ENCODE data around the gene DNAI2.

The DNAI2 gene

GRCh38 chr17:74316220-74316619 is 42.2 kb downstream of the DNAI2 start:
- no peak for DNase-seq

DNA sequence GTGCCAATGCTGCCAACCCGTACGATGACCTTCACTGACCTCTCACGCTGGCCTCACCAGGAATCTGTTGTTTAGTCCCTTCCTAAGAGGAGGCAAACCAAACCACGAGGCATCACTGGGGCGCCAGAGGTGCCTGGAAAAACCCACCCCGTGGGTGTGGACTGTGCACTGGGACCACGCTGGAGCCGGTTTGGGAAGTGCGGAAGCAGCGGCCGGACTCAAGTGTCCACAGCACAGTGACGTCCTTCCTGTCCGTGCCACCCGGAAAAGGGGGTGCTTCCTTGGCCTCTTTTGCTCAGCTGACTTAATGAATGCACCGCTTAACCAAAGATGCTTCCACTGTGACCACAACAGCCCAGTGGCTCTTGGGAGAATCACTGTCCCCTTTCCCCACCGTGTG is 43.0 kb downstream of the DNAI2 start:
- no peak for DNase-seq

- DNase-seq, result no peak
Observed at GRCh38 chr17:74318391-74318790, 44.4 kb downstream of the DNAI2 start.

- DNase-seq, result no peak
Observed at GRCh38 chr17:74324521-74324920, 50.5 kb downstream of the DNAI2 start.

GRCh38 chr17:74325376-74325742 is 51.3 kb downstream of the DNAI2 start:
- no peak for DNase-seq

- peak; percentile 37 for DNase-seq
Observed at GRCh38 chr17:74325743-74326379, 51.8 kb downstream of the DNAI2 start, which contains the start of gene KIF19. Gene KIF19 (plus strand): TSS chr17:74326226. CDS start chr17:74326350, 124 bp downstream.

DNA sequence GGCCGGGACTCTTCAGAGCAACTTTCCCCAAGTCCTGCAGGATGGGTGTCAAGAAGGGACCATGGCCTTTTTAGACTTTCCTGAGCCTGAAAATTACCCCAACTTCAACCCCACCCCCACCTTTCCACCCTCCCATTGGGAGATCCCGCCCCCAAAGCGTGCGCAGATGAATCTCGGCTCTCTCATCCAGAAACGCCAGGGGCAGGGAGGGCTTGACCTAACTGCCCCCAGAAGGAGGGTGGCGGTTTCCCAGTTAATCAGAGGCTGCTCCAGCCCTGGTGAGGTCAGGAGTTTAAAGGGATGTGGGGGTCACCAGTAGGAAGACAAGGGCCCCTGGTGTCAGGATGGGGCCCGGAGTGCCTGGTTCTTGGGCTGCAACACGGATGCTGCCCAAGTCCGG is 52.5 kb downstream of the DNAI2 start:
- DNase-seq, result no peak

GRCh38 chr17:74328487-74328886 is 54.5 kb downstream of the DNAI2 start:
- DNase-seq, result no peak

- no peak for DNase-seq
Observed at GRCh38 chr17:74329378-74329777, 55.3 kb downstream of the DNAI2 start.

DNA sequence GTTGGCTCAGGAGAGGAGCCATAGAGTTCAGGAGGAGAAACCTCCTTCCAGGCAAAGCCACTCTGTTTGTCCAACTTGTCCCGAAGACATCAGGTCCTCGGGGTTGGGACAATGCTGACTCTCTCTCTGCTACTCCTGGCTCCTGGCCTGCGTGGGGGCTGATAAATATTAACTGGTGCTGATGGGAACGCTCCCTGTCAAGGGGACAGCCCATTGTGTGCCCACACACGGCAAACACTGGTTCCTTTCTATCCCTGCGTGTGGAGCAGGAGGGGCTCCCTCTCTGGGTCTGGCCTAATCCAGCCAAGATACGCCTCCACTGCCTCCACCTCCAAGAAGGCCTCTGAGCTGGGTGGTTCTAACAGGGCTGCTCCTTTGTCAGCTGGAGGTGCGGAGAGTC is 56.4 kb downstream of the DNAI2 start:
- no peak for DNase-seq

DNA sequence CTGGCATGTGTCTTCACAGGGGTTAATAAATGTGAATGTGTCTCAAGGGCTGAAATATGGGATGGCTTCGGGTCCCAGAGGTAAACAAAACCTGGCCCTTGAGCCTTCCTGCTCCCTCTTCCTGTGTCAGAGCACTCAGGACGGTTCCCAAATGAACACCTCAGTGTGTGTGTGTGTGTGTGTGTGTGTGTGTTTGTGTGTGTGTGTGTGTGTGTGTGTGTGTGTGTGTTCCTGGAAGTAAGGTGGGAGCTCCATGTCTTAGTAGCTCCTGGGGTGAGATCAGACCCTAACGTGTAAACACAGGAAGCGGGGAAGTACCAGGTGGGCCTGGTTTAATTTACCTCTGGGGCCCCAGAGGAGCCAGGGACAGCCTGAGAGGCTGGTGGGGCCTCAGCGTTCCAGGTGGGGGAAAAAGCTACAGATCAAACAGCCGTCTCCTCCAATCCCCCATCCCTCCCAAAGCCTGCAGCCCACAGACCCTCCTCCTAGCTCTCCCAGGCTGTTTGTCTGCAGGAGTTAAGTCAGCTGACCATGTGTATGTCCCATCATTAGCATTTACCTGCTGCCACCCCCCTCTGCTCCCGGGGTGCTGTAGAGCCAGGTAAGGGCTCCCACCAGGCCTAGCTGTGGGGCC is 58.1 kb downstream of the DNAI2 start:
- no peak for DNase-seq

DNA sequence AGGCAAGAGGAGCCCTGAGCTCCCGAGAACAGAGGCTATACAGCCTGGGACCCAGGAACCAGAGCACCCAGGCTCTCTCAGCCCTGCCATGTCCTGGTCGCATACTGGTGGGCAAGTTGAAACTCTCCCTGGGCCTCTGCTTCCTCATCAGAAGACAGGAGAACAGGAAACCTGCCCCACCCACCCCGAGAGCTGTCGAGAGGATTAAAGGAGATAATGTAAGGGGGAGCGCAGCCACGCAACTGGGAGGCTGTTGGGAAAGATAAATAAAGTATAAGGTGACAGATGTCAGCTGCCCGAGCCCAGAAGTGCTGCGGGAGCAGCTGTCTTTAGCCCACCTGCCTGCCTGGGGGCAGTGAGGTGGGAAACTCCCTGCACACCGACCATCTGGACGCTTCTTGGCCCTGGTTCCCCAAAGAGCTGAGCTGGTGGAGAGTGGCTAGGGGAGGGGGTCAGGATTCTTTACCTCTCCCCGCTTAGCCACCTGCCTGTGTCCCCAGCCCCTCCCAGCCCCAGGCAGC is 58.8 kb downstream of the DNAI2 start:
- peak; percentile 49 for DNase-seq

DNA sequence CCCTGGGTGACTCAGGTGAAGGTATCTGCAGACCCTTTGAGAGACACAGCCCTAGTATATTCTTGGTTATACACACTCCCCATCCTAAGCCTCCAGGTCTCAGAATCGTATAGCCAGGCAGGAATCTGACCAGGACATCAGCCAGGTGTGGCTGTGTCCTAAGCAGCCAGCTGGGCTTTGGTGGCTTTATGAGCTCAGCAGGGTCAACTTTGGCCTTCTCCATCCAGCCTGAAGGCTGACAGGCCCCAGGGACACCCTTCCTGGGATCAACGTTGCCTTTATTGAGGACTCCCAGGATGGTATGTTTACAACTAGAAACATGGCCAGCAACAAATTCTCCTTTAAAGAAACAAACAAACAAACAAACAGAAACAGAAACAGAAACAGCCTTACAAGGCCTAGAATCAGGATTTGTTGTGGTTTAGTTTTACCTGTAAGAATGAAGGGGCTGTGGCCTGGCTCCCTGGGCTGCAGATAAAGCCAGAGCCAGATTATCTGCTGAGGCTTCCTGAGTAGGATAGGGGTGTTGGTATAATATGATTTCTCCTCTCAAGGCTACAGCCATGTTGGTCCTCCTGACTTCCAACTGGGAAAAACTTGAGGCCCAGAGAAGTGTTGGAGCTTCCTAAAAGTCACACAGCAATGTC is 60.5 kb downstream of the DNAI2 start:
- no peak for DNase-seq

GRCh38 chr17:74335529-74336062 is 61.6 kb downstream of the DNAI2 start:
- no peak for DNase-seq

- no peak for DNase-seq
Observed at GRCh38 chr17:74336307-74336706, 62.3 kb downstream of the DNAI2 start.

DNA sequence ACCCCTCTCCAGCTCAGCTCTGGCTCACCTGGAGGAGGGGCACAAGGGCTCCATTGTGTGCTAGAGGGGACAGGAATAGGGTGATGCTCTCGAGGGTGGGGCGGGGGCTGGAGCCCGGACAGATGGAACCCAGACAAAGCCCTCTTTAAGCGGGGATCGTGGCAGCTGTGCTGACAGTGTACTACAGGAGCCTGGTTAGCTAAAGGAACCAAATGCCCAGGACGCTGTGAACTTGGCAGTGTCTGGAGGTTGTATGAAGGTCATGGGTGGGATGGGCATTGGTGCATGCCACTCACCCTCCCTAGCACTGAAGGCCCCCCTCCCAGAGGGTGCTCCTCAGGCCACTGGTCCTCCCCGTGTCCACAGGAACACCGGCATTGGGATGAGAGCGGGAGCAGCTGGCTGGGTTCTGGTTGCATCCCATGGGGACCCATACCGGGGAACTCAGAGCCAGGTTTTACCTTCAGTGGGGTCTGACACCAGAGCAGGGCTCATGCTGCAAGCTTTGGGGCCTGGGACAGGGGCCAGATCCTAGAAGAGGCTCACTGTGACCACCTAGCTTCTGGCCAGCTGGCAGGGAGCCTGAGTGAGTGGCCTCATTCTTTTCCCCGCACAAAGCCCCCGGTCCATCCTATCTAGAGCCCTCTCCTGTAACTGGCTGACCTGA is 63.9 kb downstream of the DNAI2 start:
- no peak for DNase-seq

- no peak for DNase-seq
Observed at GRCh38 chr17:74339537-74340195, 65.6 kb downstream of the DNAI2 start.

DNA sequence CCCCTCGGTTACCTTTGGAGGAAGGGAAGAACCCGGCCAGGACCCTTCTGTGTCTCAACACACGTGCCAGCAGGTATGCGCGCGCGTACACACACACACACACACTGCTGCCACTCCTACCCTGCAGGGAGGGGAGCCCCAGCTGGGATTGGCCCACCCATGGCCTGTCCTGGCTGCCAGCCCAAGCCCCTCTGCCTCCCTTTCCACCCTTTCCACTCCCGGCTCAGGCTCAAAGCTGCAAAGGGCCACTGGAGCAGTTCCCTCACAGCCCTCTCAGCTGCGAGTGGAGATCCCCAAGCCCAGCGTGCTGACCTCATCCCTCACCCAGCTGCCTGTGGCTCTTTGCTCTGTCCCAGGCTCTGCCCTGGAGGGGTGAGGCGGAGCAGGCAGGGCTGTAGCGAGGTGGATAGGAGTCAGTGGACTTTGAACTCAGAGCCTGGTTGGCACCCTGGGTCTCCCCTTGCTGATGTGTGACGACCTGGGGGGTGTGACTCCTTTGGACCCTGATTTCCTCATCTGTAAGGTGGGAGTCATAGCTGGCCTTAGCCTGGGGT is 66.5 kb downstream of the DNAI2 start:
- no peak for DNase-seq

DNA sequence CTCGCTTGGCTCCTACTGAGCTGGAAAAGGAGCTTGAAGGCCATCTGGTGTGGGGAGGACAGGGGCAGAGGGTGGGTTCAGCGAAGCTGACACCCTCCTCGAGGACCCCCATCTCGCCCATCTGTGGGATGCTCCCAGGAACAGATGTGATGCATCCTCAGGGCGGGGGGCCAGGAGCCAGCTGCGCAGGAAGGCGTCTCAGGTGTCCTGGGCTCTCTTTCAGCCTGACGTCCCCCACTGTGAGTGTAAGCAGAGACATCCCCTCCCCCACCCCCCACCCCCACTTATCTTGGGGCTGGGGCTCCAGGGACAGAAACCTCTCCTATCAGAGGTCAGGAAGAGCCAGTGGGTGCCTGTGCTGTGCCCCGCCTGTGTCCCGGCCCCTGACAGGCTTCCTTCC is 68.2 kb downstream of the DNAI2 start:
- DNase-seq, result no peak

DNA sequence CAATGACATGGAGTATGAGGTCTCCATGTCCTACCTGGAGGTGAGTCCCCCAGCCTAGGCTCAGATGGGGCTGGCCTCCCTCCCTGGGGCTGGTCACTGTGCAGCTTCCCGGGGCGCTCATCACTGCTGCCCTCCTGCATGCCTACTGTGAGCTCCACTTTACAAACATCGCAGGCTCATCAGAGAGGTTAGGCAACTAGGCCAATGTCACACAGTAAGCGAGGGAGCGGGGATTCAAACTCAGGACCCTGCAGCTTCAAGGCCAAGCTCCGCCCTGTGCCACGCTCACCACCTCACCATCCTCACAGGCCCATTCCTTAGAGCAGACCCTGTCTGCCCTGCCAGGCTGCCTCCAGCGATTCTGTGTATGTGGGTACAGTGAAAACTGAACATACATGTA is 69.1 kb downstream of the DNAI2 start:
- DNase-seq, result no peak

DNA sequence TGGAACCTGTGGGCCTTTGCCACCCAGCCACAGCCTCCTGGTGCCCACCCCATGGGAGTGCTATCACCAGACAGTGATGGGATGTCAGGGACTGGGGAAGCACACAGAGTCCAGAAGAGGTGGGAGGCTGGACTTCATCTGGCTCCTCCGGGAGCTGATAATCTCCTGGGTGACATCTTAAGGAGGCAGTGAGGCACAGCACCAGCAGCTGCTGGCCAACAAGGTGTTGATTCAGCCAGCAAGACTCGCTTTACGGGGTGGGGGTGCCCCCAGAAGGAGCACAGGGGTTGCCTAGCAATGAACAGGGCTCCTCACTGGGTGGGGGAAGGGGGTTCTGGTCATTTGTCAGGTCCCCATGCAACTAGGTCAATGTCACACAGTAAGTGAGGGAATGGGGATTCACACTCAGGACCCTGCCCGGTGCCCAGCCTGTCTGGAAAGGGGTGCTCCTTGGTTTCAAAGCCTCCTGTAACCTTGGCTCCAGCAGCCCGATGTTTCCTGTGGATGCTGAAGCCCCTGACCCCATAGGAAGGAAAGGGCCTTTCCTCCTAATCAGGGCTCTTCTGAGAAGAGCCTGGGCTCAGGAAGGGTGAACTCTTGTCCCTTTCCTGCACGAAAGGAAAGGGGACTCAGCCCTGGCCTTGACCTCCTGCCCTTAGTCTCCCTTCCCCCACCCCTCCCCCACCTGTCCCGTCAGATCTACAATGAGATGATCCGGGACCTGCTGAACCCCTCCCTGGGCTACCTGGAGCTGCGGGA is 69.7 kb downstream of the DNAI2 start:
- no peak for DNase-seq

- no peak for DNase-seq
Observed at GRCh38 chr17:74344658-74345057, 70.6 kb downstream of the DNAI2 start.
